Activated CD8-positive, alpha-beta T cell treated with anti-CD3 and anti-CD28 coated beads for 36 hours (primary cell): ENCODE results near the gene ARHGDIA. TPM values are rescaled to one million over a fixed set of nuclear protein-coding genes. Genes with fewer than 3 reads are reported as not detected.

Experiments used
- ATAC-seq: fragments of 200-7000 bp; cut with Tn5 transposase; one replicate; pipeline ENCODE4 v1.10.0; 2021; ENCODE audit warnings: mild to moderate bottlenecking, moderate library complexity
- CTCF ChIA-PET: fragments of 350-600 bp; sonication (Branson Sonifier 250); formaldehyde crosslinking; loops from one replicate; lab custom pipeline; 2021; ENCODE audit warnings: antibody characterized with exemption; lab: Charles Lee
- POLR2A ChIA-PET: fragments of 350-600 bp; sonication (Branson Sonifier 250); formaldehyde crosslinking; loops from one replicate; lab custom pipeline; 2021; ENCODE audit warnings: antibody characterized with exemption; lab: Charles Lee
- DNase-seq: peaks from one replicate; pipeline ENCODE4 v3.0.0-alpha.2; 2020
- H3K27ac Mint-ChIP-seq: one replicate; pipeline ENCODE4 v1.8.0; 2021; ENCODE audit warnings: mild to moderate bottlenecking, mixed read lengths
- H3K27me3 Mint-ChIP-seq: one replicate; pipeline ENCODE4 v1.8.0; 2021; ENCODE audit warnings: mixed read lengths
- H3K36me3 Mint-ChIP-seq: one replicate; pipeline ENCODE4 v1.8.0; 2021; ENCODE audit warnings: low read depth, mixed read lengths
- H3K4me1 Mint-ChIP-seq: one replicate; pipeline ENCODE4 v1.8.0; 2021; ENCODE audit warnings: low read depth, mixed read lengths
- H3K4me3 Mint-ChIP-seq: one replicate; pipeline ENCODE4 v1.8.0; 2021; ENCODE audit warnings: mild to moderate bottlenecking, moderate library complexity, mixed read lengths
- H3K9me3 Mint-ChIP-seq: one replicate; pipeline ENCODE4 v1.8.0; 2021; ENCODE audit warnings: mixed read lengths
- CTCF ChIP-seq: fragments of 200-600 bp; IDR thresholded peaks from one replicate; pipeline ENCODE4 v1.8.0; 2022; ENCODE audit warnings: antibody characterized with exemption, mild to moderate bottlenecking
- intact Hi-C: fragments of 100-400 bp; cut with micrococcal nuclease; formaldehyde crosslinking; loops from one replicate; pipeline ENCODE4 v1.10.0; 2022
- total RNA-seq, 2 experiments: library from RNA; stranded (reverse); gene quantifications; one replicate each; pipeline ENCODE4 v1.2.3, GENCODE V29; 2021

The ARHGDIA gene
- total RNA-seq, 2 experiments from 2014 or later: 450 to 470 TPM

DNA sequence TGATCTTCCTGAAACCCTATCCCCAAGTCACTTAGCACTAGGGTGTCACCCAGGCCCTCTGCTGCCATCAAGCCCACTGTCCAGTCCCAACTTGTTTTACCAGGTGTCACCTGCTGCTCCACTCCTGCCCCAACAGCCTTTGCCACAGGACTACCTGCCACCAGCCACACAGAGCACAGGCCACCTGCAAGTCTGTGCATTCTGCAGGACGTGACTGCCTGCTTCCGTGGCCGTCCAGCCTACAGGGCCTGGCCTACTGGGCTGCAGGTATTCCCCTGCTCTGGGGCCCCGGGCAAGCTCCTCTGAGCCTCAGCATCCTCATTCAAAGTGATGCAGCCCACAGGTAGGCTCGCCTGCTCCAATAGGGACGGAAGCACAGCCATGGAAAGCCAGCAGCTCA lies 41.3 kb downstream of the ARHGDIA start:
- no peak overlapping the region for H3K27ac Mint-ChIP-seq
- H3K4me3 Mint-ChIP-seq: no peak overlapping the region
- intact Hi-C loops: no loop called here
- DNase-seq (no peak), ATAC-seq (no peak)
- peaks cover 4% of the 10 kb centered on the region for H3K36me3 Mint-ChIP-seq
- POLR2A ChIA-PET: interaction anchor here (0.6 kb wide), 1 partner anchor 57 kb away, joined by 3 read pairs; no protein-coding TSS in a partner anchor
- H3K4me1 Mint-ChIP-seq: peaks cover 28% of the 10 kb centered on the region
- no peaks in the 10 kb centered on the region for H3K27me3 Mint-ChIP-seq
- TF ChIP-seq CTCF: no peak
- CTCF ChIA-PET: no interaction called here
- no peaks in the 10 kb centered on the region for H3K9me3 Mint-ChIP-seq

- H3K27ac Mint-ChIP-seq: no peak overlapping the region
- TF ChIP-seq CTCF: no peak
- peaks cover 4% of the 10 kb centered on the region for H3K36me3 Mint-ChIP-seq
- CTCF ChIA-PET: interaction anchor here (1.3 kb wide), 1 partner anchor 11 kb away, joined by 3 read pairs; no protein-coding TSS in a partner anchor
- no peaks in the 10 kb centered on the region for H3K9me3 Mint-ChIP-seq
- intact Hi-C loops: no loop called here
- no peak for DNase-seq
- peaks cover 28% of the 10 kb centered on the region for H3K4me1 Mint-ChIP-seq
- POLR2A ChIA-PET: interaction anchor here (0.8 to 0.9 kb wide), 3 partner anchors 11 to 88 kb away, joined by 3 read pairs; no protein-coding TSS in a partner anchor
- no peaks in the 10 kb centered on the region for H3K27me3 Mint-ChIP-seq
- no peak for ATAC-seq
- H3K4me3 Mint-ChIP-seq: no peak overlapping the region
Measured at GRCh38 chr17:81828656-81829055, 42.5 kb downstream of the ARHGDIA start.

- no peak for TF ChIP-seq CTCF
- no peaks in the 10 kb centered on the region for H3K27me3 Mint-ChIP-seq
- DNase-seq: no peak
- ChIA-PET CTCF (no interaction called here), POLR2A (interaction anchor here (0.6 kb wide), 1 partner anchor 274 kb away, joined by 3 read pairs; no protein-coding TSS in a partner anchor)
- H3K27ac Mint-ChIP-seq: no peak overlapping the region
- intact Hi-C loops: no loop called here
- H3K4me3 Mint-ChIP-seq: no peak overlapping the region
- ATAC-seq: no peak
- peaks cover 18% of the 10 kb centered on the region for H3K4me1 Mint-ChIP-seq
- H3K36me3 Mint-ChIP-seq: peaks cover 1% of the 10 kb centered on the region
- H3K9me3 Mint-ChIP-seq: no peaks in the 10 kb centered on the region
Measured at GRCh38 chr17:81825841-81826466, 45.2 kb downstream of the ARHGDIA start.

- TF ChIP-seq CTCF: no peak
- Mint-ChIP-seq H3K4me3 (no peak overlapping the region), H3K27me3 (no peaks in the 10 kb centered on the region), H3K9me3 (no peaks in the 10 kb centered on the region), H3K4me1 (peaks cover 10% of the 10 kb centered on the region), H3K36me3 (peaks cover 1% of the 10 kb centered on the region), H3K27ac (no peak overlapping the region)
- no peak for DNase-seq
- intact Hi-C loops: no loop called here
- POLR2A ChIA-PET: interaction anchor here (0.8 kb wide), 1 partner anchor 9 kb away, joined by 3 read pairs; the partner anchor contains the start of gene MCRIP1
- CTCF ChIA-PET: no interaction called here
- no peak for ATAC-seq
Measured at GRCh38 chr17:81824595-81824994, 46.5 kb downstream of the ARHGDIA start.

DNA sequence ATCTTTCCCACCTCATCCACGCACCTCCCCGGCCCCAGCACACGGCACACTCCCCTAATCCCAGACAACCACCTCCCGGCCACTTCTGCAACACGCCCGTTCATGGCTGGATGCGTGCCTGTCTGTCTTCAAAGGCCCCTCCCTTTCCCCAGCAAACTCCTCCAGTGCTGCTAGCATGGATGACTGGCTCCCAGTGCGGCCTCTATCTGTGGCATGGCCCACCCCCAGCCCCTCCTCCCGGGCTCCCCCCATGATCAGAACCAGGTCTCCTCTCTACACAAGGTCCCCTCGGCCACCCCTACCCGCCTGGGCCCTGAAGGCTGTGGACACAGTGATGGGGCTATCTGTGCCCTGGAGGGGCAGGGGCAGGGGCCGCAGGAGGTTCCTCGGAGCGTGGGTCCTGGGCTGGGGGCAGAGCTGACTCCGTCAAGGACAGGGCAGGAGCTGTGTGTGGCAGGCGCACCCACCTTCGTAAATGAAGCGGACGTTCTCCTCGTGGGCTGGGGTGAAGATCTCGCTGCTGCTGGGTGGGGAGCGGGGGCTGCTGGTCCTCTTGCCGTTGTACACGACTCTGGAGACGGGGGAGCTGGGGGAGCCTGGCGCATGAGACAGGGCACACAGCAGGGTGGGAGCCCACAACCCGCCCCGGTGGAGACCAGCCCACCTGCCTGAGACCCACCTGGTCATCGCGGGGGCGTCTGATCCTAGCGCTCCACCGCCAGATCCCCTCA lies 47.2 kb downstream of the ARHGDIA start:
- CTCF ChIA-PET: no interaction called here
- TF ChIP-seq CTCF: no peak
- no peak for ATAC-seq
- DNase-seq: no peak
- Mint-ChIP-seq H3K36me3 (peaks cover 1% of the 10 kb centered on the region), H3K9me3 (no peaks in the 10 kb centered on the region), H3K4me1 (peaks cover 9% of the 10 kb centered on the region), H3K4me3 (no peak overlapping the region), H3K27ac (no peak overlapping the region), H3K27me3 (no peaks in the 10 kb centered on the region)
- intact Hi-C loops: no loop called here
- POLR2A ChIA-PET: interaction anchor here (0.8 kb wide), 1 partner anchor 9 kb away, joined by 3 read pairs; the partner anchor contains the start of gene MCRIP1
